K562 (cell line): ENCODE results near the gene PRF1. TPM values are rescaled to one million over a fixed set of nuclear protein-coding genes. Genes with fewer than 3 reads are reported as not detected.
A peak's percentile ranks its signal among the peaks of the same experiment; 100 is the strongest.

Experiments
- AFF1 ChIP-seq, 2 experiments: fragments of 450-650 bp; IDR thresholded peaks; 2 replicates each; pipeline ENCODE4 v1.6.1; 2018; ENCODE audit warnings: mild to moderate bottlenecking in 2 of 2, low read depth in 1 of 2; ENCODE audit not compliant: partially characterized antibody in 2 of 2
- MAFK ChIP-seq: IDR thresholded peaks from 2 replicates; pipeline ENCODE4 v1.6.1; 2011; ENCODE audit warnings: low read length, improper control_type of control experiment
- PHTF2 ChIP-seq: fragments of 250-450 bp; sonication (Bioruptor Pico); IDR thresholded peaks from 2 replicates; pipeline ENCODE4 v1.5.0; 2021; ENCODE audit warnings: mild to moderate bottlenecking
- STAT6 ChIP-seq: sonication (generic); formaldehyde crosslinking; IDR thresholded peaks from 2 replicates; pipeline ENCODE4 v1.8.1; 2023; ENCODE audit warnings: mild to moderate bottlenecking, missing genetic modification reagents
- TAF1 ChIP-seq: IDR thresholded peaks from 2 replicates; pipeline ENCODE4 v1.6.1; 2011; ENCODE audit warnings: mild to moderate bottlenecking, low read length, moderate library complexity; ENCODE audit not compliant: insufficient read depth, control insufficient read depth, severe bottlenecking; ENCODE audit errors: extremely low read depth
- TSC22D4 ChIP-seq: fragments of 450-650 bp; IDR thresholded peaks from 2 replicates; pipeline ENCODE4 v1.6.1; 2016; ENCODE audit warnings: missing genetic modification characterization, missing biosample characterization, control low read depth
- TSHZ1 ChIP-seq: fragments of 250-450 bp; sonication (Bioruptor Pico); IDR thresholded peaks from 2 replicates; pipeline ENCODE4 v1.4.0; 2020; ENCODE audit warnings: mild to moderate bottlenecking, moderate library complexity
- ZNF212 ChIP-seq: fragments of 450-650 bp; formaldehyde crosslinking; IDR thresholded peaks from 2 replicates; pipeline ENCODE4 v1.4.0; 2020; ENCODE audit warnings: mild to moderate bottlenecking
- ZNF79 ChIP-seq: fragments of 250-450 bp; sonication (Bioruptor Pico); IDR thresholded peaks from 2 replicates; pipeline ENCODE4 v1.4.0; 2020; ENCODE audit warnings: low read depth, mild to moderate bottlenecking, moderate library complexity
- polyA plus RNA-seq, 8 experiments: library from polyadenylated mRNA; depleted of rRNA in 4 of 8; stranded (reverse) in 5 of 8; unstranded in 3 of 8; fragments of >200 nt; fragmentation: Nextera tagmentation in 2 of 8; fragmentation: Illumina TruSeq in 1 of 8; extraction: Ambion mirVana in 2 of 8; extraction: Trizol in 1 of 8; gene quantifications; 2 replicates each; pipeline versions ENCODE4 v1.2.1 to v1.2.3, GENCODE V29; 2011 to 2014; ENCODE audit warnings: inconsistent platforms in 1 of 8, missing spikeins in 1 of 8
- total RNA-seq, 7 experiments: library from RNA; depleted of rRNA in 6 of 7; stranded (reverse); fragments of >200 nt in 6 of 7; fragmentation: Illumina TruSeq in 2 of 7; extraction: Trizol in 2 of 7; gene quantifications; 2 replicates each; pipeline versions ENCODE4 v1.2.1 to v1.2.3, GENCODE V29; 2011 to 2021; ENCODE audit warnings: low replicate concordance in 1 of 7
- TF ChIP-seq, protein P1 (sequence below): sonication (generic); IDR thresholded peaks from 2 replicates; pipeline ENCODE4 v1.6.1; 2016
- TF ChIP-seq, protein P2 (sequence below): sonication (generic); formaldehyde crosslinking; IDR thresholded peaks from 2 replicates; pipeline ENCODE4 v1.8.0; 2022; ENCODE audit warnings: missing genetic modification reagents, mild to moderate bottlenecking, borderline replicate concordance

Gene PRF1
- total and polyA plus RNA-seq, 9 of the 15 experiments (the other 6 are each of a cell fraction or from before 2014, with no cell fraction given): 3.8 to 8.6 (median 6.3) TPM

DNA sequence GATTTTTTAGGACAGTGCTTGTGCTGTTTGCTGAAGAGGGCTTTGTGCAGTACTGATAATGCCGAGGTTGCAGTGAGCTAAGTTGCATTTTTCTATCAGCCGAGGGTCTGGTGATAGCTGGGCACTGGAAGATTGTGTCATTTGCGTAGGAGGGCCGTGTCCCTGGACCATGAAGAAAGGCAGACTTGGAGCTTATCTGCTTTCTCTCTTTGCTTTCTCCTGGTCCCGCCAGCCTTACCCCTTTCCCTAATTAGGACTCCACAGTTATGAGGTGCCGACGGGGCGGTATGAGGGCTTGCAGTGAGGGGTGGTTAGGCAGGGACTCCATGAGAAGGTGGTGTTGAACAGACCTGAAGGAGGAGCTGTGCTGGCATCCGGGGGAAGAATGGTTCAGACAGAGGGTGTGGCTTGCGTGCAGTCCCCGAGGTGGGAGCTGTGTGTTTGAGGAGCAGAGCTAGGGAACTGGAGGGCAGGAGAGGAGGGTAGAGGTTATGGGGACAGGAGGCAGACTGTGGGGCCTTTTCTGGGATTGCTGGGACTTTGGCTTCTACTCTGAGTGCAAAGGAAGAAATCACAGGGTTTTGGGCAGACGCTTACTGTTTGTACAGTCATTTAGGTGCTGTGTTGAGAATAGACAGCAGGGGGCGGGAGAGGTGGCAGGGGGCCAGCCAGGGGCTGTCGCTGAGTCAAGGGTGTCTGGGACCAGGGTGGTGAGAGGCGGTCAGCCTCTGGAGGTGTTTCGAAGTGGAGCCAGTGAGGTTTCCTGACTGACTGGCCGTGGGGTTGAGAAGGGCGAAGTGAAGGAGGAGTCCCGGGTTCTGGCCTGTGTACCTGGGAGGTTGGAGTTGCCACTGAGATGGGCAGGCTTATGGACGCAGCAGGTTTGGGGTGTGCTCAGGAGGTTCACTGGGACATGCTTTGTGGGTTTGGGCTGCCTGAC lies 43.4 kb downstream of the PRF1 start (continued):
- no peak for TF ChIP-seq ZNF212 (CRISPR knock-in tag)
- peak; percentile 56 to 80 for TF ChIP-seq AFF1 (IDR thresholded peaks at IDR 0.05; ENCODE audit: low read depth in 1 of 2, partially characterized antibody in 2 of 2)
- TF ChIP-seq STAT6 (CRISPR knock-in tag): no peak
- no peak for TF ChIP-seq TSC22D4 (tag)
- no peak for TF ChIP-seq ZNF79 (CRISPR knock-in tag)
- TF ChIP-seq TAF1: peak; percentile 26
- no peak for TF ChIP-seq PHTF2 (CRISPR knock-in tag)
- peak; percentile 59 for TF ChIP-seq MAFK
- TF ChIP-seq TSHZ1: no peak
- TF ChIP-seq, protein P1, sequence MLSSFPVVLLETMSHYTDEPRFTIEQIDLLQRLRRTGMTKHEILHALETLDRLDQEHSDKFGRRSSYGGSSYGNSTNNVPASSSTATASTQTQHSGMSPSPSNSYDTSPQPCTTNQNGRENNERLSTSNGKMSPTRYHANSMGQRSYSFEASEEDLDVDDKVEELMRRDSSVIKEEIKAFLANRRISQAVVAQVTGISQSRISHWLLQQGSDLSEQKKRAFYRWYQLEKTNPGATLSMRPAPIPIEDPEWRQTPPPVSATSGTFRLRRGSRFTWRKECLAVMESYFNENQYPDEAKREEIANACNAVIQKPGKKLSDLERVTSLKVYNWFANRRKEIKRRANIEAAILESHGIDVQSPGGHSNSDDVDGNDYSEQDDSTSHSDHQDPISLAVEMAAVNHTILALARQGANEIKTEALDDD: peak; percentile 72; the same call in 1 of the 2 replicates
- TF ChIP-seq, protein P2, sequence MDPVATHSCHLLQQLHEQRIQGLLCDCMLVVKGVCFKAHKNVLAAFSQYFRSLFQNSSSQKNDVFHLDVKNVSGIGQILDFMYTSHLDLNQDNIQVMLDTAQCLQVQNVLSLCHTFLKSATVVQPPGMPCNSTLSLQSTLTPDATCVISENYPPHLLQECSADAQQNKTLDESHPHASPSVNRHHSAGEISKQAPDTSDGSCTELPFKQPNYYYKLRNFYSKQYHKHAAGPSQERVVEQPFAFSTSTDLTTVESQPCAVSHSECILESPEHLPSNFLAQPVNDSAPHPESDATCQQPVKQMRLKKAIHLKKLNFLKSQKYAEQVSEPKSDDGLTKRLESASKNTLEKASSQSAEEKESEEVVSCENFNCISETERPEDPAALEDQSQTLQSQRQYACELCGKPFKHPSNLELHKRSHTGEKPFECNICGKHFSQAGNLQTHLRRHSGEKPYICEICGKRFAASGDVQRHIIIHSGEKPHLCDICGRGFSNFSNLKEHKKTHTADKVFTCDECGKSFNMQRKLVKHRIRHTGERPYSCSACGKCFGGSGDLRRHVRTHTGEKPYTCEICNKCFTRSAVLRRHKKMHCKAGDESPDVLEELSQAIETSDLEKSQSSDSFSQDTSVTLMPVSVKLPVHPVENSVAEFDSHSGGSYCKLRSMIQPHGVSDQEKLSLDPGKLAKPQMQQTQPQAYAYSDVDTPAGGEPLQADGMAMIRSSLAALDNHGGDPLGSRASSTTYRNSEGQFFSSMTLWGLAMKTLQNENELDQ (CRISPR knock-in tag): no peak
